GM21737 (cell line): ENCODE results near the gene GOLGA6C.
"Not testable (repeated sequence)": the region's sequence is repeated elsewhere in the genome, so short reads cannot be mapped to it uniquely, and the experiment has no call there.

ENCODE experiments used
- ATAC-seq: cut with Tn5 transposase; IDR thresholded peaks from one replicate; pipeline ENCODE4 v1.9.1; 2021; ENCODE audit warnings: mild to moderate bottlenecking, moderate library complexity; ENCODE audit not compliant: unreplicated experiment

Gene GOLGA6C, protein sequence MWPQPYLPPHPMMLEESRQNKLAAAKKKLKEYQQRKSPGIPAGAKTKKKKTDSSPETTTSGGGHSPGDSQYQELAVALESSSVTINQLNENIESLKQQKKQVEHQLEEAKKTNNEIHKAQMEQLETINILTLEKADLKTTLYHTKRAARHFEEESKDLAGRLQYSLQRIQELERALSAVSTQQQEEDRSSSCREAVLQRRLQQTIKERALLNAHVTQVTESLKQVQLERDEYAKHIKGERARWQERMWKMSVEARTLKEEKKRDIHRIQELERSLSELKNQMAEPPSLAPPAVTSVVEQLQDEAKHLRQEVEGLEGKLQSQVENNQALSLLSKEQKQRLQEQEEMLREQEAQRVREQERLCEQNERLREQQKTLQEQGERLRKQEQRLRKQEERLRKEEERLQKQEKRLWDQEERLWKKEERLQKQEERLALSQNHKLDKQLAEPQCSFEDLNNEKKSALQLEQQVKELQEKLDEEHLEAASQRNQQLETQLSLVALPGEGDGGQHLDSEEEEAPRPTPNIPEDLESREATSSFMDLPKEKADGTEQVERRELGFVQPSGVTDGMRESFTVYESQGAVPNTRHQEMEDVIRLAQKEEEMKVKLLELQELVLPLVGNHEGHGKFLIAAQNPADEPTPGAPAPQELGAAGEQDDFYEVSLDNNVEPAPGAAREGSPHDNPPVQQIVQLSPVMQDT

DNA sequence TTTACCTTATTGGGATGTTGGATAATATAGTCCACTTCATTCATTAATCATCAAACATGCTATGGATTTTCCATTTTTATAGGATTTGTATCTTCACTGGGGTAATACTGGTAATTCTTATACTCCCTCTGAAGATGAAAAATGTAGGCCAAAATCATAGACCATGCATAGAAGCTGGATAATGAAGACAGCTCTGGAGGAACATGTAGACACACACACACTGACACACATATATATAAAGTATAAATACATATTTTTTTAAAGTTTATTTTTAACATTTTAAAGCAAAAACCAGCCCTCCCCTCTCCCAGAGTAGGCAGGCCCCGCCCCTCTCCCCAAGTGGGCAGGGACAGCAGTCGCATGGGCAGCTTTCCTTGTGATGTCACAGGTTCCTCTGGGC is at the start of gene GOLGA6C:
Gene GOLGA6C (plus strand): TSS at position 301 of the 400 bp plus-strand sequence. CDS start 265 bp downstream, outside the sequence.
- not testable (repeated sequence) for ATAC-seq

DNA sequence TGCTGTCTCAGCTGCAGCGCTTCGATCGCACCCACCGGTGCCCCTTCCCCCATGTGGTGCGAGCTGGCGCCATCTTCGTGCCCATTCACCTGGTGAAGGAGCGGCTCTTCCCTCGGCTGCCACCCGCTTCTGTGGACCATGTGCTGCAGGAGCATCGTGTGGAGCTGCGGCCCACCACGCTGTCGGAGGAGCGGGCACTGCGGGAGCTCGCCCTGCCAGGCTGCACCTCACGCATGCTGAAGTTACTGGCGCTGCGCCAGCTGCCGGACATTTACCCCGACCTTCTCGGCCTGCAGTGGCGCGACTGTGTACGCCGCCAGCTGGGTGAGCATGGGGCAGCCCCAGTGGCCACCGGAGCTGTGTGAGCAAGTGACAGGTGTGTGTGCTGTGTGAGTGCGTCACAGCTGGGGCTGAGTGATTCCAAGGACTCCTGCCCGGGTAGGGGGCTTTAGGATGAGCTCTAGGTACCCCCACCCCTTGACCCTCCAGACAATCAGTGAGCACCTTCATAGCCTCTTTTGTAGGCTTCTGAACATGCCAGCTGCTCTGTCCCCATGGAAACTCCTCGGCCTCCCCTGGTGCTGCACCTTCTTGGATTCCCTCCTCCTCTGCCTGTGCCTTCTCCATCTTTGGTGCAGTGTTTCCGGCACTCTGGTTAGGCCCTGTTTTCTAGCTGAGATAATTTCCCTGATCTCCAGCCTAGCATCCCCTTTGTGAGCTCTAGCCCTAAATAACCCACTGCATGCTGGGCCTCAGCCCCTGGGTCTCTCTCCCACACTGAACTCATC is 49.4 kb upstream of the GOLGA6C start:
- no peak for ATAC-seq

DNA sequence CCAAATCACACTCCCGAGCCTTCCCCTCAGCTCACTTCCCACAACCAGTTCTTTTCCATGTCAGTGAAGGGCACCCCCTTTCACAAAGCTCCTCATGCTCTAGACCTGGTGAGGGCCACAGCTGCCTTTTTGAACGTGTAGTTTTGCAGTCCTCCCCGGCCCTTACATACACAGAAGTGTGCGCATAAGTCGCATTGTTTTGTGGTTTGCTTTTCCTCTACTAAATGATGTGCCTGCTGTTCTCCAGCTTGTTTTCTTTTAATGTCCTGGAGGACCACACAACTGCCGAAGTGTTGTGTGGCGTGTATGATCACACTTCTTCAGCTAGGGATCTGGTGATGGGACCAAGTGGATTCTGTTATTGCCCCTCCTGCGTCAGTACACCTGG is 48.9 kb upstream of the GOLGA6C start:
- ATAC-seq: no peak

DNA sequence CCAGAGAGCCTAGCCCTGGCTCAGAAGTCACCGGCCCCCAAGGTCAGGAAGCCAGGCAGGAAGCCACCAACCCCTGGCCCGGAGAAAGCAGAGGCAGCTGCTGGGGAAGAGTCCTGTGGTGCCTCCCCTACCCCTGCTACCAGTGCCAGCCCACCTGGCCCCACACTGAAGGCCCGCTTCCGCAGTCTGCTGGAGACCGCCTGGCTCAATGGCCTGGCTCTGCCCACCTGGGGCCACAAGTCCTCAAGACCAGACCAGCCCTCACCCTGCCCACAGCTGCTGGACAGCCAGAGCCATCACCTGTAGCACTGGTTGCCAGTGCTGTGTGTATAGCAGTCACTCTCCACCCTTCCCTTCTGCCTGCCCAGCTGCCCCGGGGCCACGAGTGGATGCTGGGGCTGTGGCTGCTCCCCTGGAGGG is 47.3 kb upstream of the GOLGA6C start:
- no peak for ATAC-seq

DNA sequence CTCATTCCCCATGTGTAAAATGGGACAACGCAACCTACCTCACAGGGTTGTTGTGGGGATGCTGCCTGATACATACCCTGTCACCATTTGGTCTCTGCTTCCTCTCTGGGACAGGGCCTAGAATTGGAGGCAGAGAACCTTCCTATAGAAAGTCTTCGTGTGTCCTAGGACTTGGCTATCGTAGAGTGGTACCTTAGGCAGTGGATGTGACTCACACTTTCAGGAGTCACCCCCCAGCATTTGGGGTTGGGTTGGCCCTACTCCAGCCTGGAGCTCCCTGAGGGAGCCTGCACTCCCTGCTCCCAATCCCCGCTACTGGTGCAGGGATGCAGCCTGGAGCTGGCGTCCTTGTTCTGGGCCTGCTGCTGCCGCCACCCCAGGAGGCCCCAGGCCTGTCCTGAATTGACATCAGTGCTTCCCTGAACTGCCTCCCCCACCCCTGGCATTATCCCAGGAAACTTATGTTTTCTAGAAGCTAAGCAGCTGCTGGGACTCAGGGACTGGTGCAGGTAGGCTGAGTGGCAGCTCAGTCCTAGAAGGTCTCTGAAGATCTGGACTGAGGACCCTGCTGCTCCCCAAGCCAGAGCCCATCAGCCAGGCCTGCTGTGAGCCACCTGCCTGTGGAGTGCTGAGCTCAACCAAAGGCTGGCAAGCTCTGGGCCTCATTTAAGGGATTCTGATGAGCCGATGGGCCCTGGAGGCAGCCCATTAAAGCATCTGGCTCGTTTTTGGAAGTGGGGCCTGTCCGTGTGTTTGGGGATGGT is 46.5 kb upstream of the GOLGA6C start:
- no peak for ATAC-seq

DNA sequence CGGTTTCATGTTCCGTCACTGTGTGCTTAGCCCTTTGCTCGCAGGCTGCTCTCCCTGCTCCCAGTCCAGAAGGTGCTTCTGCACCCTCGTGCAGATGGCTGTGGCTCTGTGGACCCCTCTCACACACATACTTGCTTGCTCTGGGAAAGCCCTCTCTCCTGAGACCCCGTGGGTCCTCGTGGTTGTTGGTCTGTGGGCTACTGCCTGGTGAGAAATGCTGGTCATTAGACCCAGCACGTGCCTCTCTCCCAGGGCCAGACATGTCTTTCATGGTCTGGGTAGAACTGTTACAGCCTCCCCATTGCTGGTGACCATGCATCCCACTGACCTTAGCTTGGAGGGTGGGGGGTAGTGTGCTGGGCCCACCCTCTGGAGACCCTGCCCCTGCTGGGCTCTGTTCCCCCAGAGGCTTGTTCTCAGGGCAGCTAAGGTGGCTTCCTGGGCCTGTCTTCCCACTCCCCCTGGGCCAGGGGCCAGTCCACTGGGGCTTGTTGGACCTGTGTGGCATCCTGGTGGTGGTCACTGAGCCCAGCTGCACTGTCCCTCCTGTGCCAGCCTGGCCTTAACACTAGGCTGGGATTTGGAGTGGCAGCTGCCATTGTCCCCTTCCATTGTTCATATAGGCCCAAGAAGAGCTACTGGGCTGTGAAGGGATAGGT is 45.8 kb upstream of the GOLGA6C start:
- no peak for ATAC-seq

DNA sequence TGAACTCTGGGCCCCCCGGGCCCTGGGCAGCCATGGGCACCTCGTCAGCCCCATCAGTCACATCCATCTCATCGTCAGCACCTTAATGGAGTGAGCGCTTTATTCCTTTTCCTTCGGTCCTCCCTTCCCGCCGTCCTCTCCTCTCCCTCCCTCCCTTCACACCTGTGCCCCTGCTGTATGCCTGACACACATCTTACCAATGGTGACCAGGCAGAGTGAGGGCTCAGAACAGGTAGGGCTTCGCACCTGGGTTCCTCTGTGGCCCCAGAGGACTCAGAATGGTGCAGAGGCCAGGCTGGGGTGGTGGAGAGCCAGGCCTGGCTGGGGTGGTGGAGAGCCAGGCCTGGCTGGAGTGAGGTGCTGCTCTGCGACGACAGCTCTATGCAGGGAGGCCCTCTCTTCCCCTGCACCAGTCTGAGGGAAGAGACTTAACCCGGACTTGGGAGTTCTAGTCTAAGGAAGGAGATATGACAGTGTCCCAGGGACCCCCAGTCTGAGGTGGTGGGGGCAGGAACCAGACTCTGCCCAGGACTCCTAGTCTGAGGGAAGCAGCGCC is 44.8 kb upstream of the GOLGA6C start:
- no peak for ATAC-seq

DNA sequence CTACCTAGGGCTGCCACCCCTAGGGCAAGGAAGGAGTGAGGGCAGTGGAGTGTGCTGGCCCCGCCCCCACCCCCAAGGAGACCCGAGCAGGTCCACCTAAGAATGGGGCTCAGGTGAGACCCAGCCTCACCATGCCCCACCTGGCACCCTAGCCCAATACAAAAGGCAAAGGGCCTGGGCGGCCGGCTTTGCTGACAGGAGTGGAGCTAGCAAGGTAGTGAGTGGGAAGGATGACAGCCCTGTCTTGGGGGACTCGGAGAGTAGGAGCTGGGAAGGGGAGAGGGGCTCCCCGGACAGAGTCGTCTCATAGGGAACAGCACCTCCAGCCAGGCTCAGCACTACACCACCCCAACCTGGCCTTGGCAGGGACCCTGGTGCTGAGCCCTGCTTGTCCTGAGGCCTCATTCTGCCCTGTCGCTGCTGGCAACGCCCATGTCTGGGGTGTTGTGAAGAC is 44.3 kb upstream of the GOLGA6C start:
- ATAC-seq: no peak

DNA sequence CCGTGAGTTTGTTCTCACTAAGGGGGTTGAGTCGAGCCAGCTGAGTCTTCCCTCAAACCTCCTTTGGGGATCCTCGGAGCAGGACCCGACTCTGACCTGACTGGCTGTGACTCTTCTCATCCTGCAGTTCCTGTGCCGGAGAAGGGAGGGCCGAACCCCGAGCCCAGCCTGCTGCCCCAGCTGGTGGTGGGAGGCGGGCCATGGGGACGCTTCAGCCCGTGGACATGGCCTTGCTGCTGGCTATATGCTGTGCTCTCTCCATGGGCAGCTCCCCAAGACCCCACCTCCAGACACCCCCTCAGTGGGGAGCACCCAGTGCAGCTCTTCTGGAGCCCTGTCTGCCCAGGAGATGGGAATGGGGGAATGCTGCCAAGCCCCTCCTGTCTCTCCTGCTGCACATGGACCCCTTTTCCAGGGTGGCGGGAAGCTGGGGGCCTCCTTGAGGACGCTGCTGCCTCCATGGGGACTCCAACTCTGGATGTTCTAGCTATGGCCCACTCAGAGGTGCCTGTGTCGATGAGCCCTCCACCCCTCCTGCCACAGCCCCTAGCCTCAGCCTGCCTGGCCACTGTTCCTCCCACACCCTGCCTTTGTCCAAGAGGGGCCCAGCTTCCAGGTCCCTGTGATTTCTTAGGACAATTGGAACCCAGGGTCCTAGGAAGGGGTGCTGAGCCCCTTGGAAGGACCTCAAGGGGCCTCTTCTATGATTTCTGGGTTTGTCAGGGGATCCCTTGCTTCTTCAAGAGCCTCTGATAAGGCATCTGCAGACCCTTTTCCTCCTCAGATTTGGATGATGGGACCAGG is 43.6 kb upstream of the GOLGA6C start:
- ATAC-seq: no peak

DNA sequence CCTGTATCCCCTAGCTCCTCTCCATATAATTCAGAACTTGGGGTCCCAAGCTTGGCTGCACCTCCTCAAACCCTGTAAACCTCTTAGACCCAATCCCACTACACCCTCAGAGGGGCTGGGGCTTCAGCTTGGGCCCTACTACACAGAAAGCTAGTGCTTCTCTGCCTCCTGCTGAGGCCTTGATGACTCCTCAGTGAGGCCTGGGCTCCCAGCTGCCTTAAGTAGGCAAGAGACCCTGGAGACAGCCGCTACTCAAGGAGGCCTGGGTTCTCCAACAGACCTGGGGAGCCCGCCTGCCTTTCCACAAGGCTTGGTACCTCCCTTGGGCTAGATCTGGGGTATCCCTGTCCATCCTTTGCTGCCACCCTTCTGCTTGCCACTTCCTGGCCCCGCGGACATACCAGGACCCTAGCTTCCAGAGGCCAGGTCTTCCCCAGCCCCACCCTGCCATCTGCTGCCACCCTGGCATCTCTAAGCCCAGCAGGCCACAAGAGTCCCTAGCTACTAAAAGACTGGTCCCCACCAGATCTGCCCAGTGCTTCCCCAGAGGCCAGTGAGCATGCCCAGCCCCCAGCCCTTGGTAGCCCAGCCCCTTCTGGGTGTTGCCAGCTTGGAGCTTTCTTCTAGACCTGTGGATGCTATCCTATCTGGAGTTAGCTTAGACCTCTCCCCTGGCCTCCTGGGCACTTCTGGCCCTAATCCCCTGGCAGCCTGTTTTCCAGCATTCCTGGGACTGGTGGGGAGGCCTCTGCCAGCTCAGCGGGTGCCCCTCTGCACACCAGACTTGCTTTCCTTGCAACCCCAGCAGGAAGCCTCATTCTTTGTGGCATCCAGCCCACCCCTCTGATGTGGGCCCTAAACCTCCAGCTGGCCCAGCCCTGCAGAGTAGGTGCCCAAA is 42.8 kb upstream of the GOLGA6C start:
- no peak for ATAC-seq

DNA sequence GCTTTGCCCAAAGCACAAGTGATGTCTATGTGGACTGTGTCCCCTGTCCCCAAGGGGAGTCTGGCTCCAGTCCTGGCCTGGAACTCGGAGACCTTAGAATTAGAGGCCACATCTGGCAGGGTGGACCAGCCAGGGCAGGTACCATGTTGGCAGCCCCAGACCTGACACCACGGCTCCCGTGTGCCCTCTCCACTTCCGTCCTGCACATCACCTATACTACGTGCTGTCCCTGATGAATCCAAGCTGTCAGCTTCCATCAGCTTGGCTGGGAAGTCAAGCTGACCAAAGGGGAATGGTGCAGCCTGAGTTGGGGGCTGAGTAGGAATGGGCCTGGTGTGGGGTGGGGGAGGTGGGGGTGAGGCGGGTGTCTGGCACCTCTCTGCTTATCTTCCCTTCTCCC is 41.1 kb upstream of the GOLGA6C start:
- ATAC-seq: no peak

DNA sequence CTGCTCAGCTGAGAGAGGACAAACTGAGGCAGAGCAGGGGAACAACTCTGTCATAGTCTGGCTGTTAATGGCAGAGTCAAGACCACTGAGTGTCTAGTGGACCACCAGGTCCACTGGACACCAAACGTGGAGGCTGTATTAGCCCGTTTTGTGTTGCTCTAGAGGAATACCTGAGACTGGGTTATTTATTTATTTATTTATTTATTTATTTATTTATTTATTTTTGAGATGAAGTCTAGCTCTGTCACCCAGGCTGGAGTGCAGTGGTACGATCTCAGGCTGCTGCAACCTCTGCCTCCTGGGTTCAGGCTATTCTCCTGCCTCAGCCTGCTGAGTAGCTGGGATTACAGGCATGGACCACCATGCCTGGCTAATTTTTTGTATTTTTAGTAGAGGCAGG is 40.6 kb upstream of the GOLGA6C start:
- ATAC-seq: not testable (repeated sequence)

DNA sequence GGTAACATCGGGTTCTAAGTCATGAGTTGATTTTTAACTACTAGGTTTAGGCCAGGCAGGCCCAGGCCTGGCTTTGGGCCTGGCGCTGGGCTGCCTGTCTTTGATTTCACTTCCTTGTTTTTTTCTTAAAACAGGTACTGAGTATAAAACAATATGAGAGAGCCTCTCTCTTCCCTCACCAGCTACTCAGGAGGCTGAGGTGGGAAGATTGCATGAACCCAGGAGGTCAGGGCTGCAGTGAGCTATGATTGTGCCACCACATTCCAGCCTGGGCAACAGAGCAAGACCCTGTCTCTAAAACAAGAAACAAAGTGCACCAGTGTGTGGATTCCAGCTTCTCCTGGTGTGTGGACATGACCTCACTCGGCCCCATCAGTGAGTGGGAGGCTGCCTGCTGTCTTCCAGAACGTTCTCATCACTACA is 38.6 kb upstream of the GOLGA6C start:
- not testable (repeated sequence) for ATAC-seq

DNA sequence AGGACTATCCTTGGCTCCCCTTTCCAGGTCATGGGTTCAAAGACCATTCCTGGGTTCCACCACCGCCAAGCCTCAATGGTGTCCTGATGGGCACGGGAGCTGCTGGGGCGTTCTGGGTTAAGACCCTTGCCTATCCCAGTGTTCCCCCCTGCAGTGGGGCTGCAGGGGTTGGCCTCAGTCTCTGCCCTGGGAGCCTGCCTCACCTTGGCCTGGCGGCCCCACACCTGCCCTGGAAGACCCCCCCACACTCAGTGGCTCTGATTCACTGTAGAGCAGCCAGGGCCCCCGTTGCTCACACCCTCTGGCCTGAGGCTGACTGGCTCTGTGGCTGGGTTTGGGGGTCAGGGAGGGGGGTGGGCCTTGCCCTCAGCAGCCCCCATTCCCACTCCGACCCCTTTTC is 34.4 kb upstream of the GOLGA6C start:
- no peak for ATAC-seq

DNA sequence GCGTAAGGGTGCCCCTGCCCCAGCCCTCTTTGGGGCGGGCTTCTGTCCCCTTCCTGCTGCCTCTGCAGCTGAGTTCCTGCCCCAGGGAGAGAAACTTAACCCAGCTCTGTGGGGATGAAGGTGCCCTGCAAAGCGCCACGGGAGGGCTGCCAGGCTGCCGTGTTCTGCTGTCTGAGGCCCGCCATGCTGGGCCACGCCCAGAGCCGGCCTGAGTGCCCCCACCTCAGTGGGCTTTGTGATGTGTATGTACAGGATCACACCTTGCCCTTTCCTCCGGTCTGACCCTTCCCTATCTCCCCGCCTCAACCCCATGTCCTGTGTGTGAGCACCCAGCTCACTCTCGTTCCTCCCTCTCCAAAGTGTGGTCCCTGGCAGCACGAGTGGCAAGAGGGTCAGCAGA is 33.9 kb upstream of the GOLGA6C start:
- no peak for ATAC-seq

DNA sequence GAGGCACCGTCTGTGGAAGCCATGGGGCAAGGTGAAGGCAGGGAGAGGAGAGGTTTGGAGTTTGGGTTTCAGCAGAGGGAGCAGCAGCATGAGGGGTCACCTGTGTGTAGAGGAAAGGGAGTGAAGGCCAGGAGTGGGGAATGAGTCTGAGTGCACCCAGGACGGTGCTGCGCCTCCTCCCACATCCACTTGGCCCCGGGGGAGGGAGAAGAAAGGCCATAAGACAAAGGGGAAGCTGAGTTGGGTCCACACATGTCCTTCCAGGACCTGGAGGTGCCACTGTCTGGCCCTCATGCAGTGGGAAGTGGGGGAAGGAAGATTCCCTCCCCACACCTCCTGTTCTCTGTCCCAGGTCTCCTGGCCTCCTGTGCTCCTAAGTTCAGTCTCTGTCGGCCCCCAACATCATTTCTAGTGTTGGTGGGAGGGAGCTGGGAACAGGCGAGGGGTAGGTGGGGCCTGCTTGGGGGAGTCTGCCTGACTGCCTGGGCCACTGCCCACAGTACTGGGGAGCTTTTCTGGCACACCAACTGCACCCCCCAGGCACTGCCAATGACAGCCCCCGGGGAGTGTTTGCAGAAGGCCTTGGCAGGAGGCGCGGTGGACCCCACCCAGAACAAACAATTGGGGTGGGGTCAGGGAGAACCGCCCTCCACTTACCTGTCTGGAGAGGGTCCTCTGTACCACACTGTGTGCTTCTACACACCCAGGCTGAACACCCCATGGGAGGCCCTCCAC is 32.9 kb upstream of the GOLGA6C start:
- not testable (repeated sequence) for ATAC-seq
